MG63 (cell line): ENCODE data around the gene POU2F1. TPM values are rescaled to one million over a fixed set of nuclear protein-coding genes. Genes with fewer than 3 reads are reported as not detected.

Source experiments
- DNase-seq: peaks from one replicate; pipeline ENCODE4 v3.0.0-alpha.2; 2020
- H3K27me3 ChIP-seq: fragments of 250-450 bp; sonication (Bioruptor Pico); 2 replicates; pipeline ENCODE4 v1.5.1; 2020; ENCODE audit warnings: mild to moderate bottlenecking, moderate library complexity
- H3K36me3 ChIP-seq: fragments of 250-450 bp; sonication (Bioruptor Pico); 2 replicates; pipeline ENCODE4 v1.5.1; 2020; ENCODE audit warnings: mild to moderate bottlenecking, moderate library complexity
- H3K4me3 ChIP-seq: fragments of 250-450 bp; sonication (Bioruptor Pico); 2 replicates; pipeline ENCODE4 v1.5.1; 2020; ENCODE audit warnings: mild to moderate bottlenecking, moderate library complexity
- H3K9me3 ChIP-seq: fragments of 250-450 bp; sonication (Bioruptor Pico); 2 replicates; pipeline ENCODE4 v1.5.1; 2020; ENCODE audit warnings: mild to moderate bottlenecking, moderate library complexity
- total RNA-seq: library from RNA; depleted of rRNA; stranded (reverse); fragments of >200 nt; shearing (Covaris generic); gene quantifications from 2 replicates; pipeline ENCODE4 v1.2.3, GENCODE V29; 2014; ENCODE audit warnings: low replicate concordance; rRNA removed

POU2F1 gene
- total RNA-seq, 1 experiment from 2014 or later = 3.9 TPM

DNA sequence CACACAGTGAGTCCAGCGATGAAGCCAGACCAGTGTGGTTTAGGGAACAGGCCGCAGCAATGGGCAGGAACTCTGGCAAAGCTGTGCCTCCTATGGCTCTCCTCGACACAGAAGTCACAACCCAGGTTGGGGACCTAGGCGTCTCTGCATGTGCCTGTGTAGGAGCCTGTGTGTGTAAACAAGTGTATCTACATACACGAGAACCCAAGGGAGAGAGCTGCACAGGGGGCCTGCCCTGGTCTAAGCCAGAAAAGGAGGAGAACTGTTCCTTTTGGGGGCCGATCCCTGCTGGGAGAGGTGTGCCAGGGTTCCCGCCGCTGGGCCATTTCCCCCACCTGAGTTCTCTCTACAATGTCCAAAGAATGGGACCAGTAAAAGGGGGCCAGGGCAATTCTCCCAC is 241.7 kb downstream of the POU2F1 start:
- no peaks in the 10 kb centered on the region for H3K36me3 ChIP-seq
- no peaks in the 10 kb centered on the region for H3K27me3 ChIP-seq
- no peak overlapping the region for H3K4me3 ChIP-seq
- DNase-seq = no peak
- no peaks in the 10 kb centered on the region for H3K9me3 ChIP-seq

DNA sequence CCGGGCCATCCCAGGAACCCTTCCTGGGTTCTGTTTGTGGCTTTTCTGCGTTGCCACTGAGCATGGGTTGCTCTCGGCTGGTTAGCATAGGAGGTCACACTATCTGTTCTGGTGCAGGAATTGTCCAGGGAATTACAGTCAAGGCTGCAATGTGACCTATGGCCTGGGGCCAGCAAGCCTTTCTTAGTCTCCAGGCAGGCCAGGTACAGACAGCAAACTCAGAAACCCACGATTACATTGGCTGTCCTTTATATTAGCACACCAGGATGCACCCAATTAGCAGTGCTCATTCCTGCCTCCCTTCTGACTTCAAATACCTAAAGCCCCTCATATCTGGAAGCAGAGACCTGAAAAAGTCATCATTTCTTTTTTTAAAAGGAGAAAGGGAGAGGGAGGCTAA is 242.4 kb downstream of the POU2F1 start:
- H3K4me3 ChIP-seq = no peak overlapping the region
- no peaks in the 10 kb centered on the region for H3K36me3 ChIP-seq
- no peaks in the 10 kb centered on the region for H3K9me3 ChIP-seq
- DNase-seq = no peak
- no peaks in the 10 kb centered on the region for H3K27me3 ChIP-seq

DNA sequence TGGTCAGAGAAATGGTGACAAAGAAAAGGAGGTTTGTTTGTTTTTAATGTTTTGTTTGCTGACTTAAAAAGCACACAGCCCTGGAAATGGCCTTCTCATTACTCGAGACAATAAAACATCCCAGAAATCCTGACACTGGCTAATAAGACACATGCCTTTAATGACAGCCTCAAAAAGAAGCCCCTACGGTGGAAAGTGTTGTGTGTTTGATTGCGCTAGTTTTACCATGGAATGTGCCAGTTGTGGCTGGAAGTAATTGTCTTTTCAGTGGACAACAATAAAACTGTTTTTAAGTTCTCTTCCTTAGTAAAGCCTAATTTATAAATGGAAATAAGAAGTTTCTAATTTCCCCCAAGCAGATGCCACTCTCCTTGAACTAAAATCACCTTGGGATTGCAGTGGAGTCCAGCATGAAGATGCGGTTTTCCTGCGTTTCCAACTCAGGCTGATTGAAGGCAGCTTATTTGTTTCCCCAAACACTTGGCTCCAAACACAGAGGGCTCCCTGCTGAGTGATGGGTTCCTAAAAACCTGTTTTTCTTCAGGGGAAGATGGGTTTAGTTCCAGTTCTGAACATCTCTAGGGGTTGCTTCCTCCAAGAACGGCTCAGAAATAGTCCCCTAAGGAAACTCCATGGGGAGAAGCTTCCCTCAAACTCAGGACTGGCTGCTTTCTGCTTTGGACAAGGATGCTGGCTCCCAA is 243.3 kb downstream of the POU2F1 start:
- Histone ChIP-seq H3K27me3 (no peaks in the 10 kb centered on the region), H3K4me3 (no peak overlapping the region)
- no peak for DNase-seq

DNA sequence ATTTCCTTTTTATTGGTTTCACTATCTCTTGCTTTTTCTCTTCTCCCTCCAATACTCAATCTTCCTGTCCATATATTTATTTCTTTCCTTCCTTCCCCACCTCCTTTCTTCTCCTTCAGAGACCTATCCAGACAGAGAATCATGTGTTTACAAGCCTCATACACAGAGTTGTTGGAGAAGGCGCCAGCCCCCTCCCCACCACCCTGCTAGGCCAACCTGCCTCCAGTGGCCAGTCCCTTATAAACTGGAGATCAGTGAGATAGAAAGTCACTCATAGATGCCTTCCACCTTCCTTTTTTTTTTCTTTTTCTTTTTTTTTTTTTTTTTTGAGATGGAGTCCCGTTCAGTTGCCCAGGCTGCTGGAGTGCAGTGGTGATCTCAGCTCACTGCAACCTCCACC is 244.3 kb downstream of the POU2F1 start:
- Histone ChIP-seq H3K36me3 (no peaks in the 10 kb centered on the region), H3K27me3 (no peaks in the 10 kb centered on the region), H3K4me3 (no peak overlapping the region), H3K9me3 (no peaks in the 10 kb centered on the region)
- no peak for DNase-seq

More for the DNA sequence above, 243.3 kb downstream of the POU2F1 start:
- Histone ChIP-seq H3K9me3 (no peaks in the 10 kb centered on the region), H3K36me3 (no peaks in the 10 kb centered on the region)

DNA sequence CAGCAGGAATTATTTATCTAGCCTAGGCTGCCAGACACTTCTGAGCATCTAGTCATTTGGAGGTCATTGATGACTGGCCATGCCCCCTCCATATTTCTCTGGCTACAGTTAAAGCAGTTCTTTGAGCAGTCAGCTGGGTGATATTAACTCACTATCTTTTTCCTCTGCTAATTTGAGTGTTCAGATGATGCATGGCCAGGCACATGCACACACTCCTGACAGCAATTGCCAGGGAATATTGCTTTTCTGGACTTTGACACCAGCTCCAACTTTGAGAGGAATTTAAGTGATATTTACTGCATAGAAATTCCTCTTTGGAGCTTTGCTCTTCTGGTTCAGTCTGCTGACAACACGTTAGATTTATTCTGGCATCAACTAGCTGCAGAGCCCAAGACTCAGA is 245.1 kb downstream of the POU2F1 start:
- no peak overlapping the region for H3K4me3 ChIP-seq
- H3K36me3 ChIP-seq = no peaks in the 10 kb centered on the region
- H3K9me3 ChIP-seq = no peaks in the 10 kb centered on the region
- no peaks in the 10 kb centered on the region for H3K27me3 ChIP-seq
- no peak for DNase-seq

DNA sequence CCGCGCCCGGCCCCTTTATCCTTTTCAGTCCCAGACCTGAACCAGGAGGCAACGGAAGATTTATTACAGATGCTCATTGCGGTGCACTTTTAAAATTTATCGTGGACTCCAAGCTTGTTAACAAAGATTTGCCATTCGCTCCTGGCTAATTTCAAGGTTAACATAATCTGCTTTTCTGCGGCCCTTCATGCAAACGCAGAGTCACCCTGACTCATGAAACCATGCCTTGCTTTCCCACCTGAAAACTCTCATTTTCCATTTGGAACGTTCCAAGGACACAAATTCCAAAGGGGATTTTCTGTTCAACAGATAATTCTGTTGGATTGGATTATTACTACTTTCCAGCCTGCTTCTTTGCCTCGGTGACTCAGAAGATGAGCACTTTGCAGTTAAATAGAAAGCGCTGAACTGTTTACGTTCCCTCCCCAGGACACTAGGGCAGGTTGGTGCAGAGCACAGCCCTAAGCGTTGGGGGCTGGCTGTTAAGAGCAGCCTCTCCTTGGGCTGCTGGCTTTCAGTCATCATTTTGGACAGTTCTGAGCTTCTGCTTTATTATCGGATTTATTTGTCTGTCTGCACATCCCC is 246.5 kb downstream of the POU2F1 start:
- Histone ChIP-seq H3K4me3 (no peak overlapping the region), H3K9me3 (no peaks in the 10 kb centered on the region), H3K27me3 (no peaks in the 10 kb centered on the region), H3K36me3 (no peaks in the 10 kb centered on the region)
- peak; percentile 20 for DNase-seq

DNA sequence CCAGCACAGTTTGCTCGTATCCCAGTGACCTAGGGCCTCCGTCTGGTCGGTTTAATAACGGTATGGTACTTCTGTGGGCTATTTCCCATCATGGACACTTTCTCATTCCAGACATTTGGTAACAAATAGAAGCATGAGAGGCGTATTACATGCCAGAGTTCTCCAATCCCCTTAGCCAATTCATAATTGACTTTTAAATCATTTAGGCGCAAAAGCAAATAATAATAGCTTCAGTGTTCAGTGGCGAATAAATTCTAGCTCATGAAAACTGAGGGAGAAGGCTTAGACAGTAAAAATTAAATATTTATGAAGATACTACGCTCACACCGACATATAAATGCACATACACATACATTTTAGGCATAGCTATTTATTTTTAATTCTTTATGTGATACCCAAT is 247.1 kb downstream of the POU2F1 start:
- DNase-seq = no peak
- H3K9me3 ChIP-seq = no peaks in the 10 kb centered on the region
- H3K4me3 ChIP-seq = no peak overlapping the region
- no peaks in the 10 kb centered on the region for H3K27me3 ChIP-seq
- no peaks in the 10 kb centered on the region for H3K36me3 ChIP-seq

DNA sequence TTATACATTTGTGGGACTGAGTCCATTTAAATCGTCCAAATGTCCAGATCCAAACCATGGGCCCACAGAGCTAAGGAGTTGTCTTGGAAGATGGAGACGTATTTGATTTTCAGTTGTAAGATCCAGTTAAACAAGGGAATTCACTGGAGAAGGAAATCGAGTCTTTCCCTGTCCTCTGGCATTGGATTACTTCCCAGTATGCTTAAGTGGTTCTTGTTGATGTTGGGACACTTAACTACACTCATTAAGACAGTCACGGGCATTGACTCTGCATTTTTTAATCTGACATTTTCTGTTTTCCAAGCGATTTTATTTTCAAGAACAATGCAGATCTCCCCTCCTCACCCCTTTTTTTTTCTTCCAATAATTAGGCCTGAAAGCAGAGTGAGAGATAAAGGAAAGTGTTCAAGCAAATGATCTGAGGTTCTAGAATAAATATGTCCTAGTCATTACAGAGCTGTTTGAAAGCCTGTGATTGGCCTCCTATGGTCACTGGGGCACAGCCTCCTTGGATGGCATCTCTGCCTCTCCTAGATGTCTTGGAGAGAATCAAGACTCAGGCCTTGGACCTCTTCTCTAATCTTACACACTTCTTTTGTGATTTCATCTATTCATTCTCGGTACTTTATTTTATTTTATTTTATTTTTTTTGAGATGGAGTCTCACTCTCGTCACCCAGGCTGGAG is 248.7 kb downstream of the POU2F1 start:
- Histone ChIP-seq H3K9me3 (no peaks in the 10 kb centered on the region), H3K4me3 (no peak overlapping the region), H3K27me3 (no peaks in the 10 kb centered on the region), H3K36me3 (no peaks in the 10 kb centered on the region)
- DNase-seq = no peak

DNA sequence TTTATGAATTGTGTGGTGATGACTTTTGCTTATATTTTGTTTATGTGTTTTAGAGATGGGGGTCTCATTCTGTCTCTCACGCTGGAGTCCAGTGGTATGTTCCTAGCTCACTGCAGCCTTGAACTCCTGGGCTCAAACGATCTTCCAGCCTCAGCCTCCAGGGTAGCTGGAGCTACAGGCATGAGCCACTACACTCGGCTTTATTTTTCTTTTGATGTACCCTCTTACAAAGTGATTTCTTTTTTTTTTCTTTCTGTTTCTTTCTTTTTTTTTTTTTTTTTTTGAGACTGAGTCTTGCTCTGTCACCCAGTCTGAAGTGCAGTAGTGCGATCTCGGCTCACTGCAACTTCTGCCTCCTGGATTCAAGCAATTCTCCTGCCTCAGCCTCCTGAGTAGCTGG is 250.9 kb downstream of the POU2F1 start:
- no peak for DNase-seq
- Histone ChIP-seq H3K36me3 (no peaks in the 10 kb centered on the region), H3K4me3 (no peak overlapping the region), H3K9me3 (no peaks in the 10 kb centered on the region), H3K27me3 (no peaks in the 10 kb centered on the region)

DNA sequence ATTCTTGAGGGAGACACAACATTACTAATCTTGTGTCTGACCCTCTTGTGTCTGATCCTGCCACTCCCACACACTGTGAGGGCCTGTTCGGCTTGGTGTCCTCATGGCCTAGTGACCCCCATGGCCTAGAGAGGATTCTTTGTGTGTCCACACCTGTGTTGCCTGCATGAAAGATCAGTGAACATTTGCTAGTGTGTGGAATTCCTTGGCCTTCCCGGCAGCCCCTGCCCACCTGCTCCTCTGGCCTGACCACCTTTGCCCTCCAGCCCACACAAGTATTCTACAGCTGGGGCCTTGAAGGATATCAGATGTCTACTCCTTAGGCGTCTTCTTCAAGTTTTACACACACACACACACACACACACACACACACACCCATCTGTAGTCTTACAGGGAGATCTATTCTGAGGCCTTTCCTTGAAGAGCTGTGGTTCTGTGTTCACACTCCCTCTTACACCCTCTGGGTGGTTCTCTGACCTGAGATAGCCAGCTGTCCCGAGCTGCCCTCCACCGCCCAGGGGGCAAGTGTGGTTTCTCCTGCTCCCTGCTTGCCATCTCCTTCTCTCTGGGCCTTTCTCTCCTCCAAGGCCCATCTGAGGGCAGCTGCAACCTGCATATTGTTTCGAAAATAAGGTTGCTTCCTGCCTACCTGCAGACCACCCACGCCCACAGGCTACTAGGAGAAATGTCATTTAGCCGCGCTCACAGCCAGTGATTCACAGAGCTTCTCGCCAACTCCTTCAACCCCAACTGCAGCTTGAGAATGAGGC is 252.3 kb downstream of the POU2F1 start:
- no peaks in the 10 kb centered on the region for H3K36me3 ChIP-seq
- H3K27me3 ChIP-seq = no peaks in the 10 kb centered on the region
- H3K9me3 ChIP-seq = no peaks in the 10 kb centered on the region
- H3K4me3 ChIP-seq = no peak overlapping the region
- no peak for DNase-seq

DNA sequence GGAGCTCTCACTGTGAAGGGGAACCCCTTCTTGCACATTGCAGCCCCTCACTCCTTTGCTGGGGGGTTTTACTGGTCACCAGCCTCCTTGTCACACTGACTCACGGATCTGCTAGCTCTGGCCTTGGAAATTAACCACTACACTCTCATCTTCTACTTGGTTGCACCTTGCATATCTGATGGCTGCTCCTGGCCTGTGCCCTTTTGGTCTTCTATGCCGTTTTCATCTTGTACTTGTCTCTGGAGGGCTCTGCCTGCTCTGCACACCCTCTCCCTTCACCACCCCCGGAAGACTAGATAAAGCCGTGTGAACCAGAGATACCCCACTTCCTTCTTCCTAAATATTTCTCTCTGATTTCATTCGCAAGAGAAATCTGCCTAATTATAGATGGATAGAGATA is 253.1 kb downstream of the POU2F1 start:
- Histone ChIP-seq H3K27me3 (0 out of 2 replicates have a peak, but pooled peaks cover 2% of the 10 kb centered on the region), H3K36me3 (no peaks in the 10 kb centered on the region), H3K4me3 (no peak overlapping the region), H3K9me3 (no peaks in the 10 kb centered on the region)
- DNase-seq = no peak

DNA sequence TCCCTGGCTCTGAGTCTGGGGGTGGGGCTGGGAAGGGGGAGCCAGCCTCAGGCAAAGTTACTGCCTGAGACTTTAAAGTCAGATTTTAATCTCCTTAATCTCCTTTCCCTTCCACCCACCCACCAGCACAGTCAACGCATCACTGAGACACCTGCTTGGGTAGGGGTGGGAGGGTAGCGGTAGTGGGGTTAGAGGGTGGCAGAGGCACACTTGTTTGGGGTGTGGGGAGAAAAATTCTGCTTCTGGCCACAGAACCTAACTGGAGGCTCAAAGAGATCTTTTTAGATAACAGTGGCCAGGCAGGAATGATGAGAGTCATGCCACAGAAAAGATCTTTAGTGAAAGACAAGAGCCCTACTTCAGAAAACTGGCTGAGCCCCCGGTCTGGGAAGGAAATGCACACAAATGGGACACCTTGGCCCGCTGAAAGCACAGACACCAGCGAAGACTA is 253.5 kb downstream of the POU2F1 start:
- Histone ChIP-seq H3K9me3 (no peaks in the 10 kb centered on the region), H3K36me3 (no peaks in the 10 kb centered on the region), H3K27me3 (0 out of 2 replicates have a peak, but pooled peaks cover 2% of the 10 kb centered on the region), H3K4me3 (no peak overlapping the region)
- no peak for DNase-seq

DNA sequence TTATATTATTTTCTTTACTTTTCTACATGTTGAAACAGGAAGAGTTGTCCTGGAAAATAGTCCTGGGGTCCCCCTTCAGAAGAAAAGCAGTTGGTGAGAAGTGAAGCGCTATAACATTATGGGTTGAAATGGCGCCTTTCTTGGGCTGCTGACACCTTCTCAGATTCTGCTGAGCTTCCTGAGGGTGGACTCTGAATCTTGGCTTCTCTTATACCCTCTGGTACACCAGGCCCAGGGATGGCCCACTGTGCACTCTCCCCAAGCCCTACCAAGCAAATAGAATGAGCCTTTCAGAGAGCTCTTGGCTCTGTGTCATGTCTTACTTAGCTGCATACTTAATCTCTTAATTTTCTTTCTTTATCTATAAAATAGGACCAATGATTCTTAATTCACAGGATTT is 255.4 kb downstream of the POU2F1 start:
- no peak for DNase-seq
- H3K27me3 ChIP-seq = 0 out of 2 replicates have a peak, but pooled peaks cover 2% of the 10 kb centered on the region
- no peaks in the 10 kb centered on the region for H3K36me3 ChIP-seq

More for the DNA sequence above, 255.4 kb downstream of the POU2F1 start:
- Histone ChIP-seq H3K9me3 (no peaks in the 10 kb centered on the region), H3K4me3 (no peak overlapping the region)

Other genes starting within 250 kb of the POU2F1 start
- not detected in 2 replicates for gene ILDR2, start 245.3 kb upstream of the POU2F1 start, total RNA-seq
- not detected in 2 replicates for gene MAEL, start 231.6 kb upstream of the POU2F1 start, total RNA-seq
- gene GPA33, start 130.5 kb upstream of the POU2F1 start, total RNA-seq = not detected in 2 replicates
- 0.07 TPM in 1 of 2 replicates, not detected in the other for gene STYXL2, start 126.8 kb upstream of the POU2F1 start, total RNA-seq